Vagina (tissue), 2 donors: Measurements from ENCODE around the gene PEPD. TPM values are rescaled to one million over a fixed set of nuclear protein-coding genes. Genes with fewer than 3 reads are reported as not detected.

Source experiments
- DNase-seq, 2 donors: peaks; one replicate each; pipeline ENCODE4 v3.0.0-alpha.2; 2017; ENCODE audit errors: extremely low spot score in 2 of 2
- H3K27ac ChIP-seq: fragments of 200-600 bp; sonication (generic); one replicate; pipeline ENCODE4 v1.5.1; 2019
- H3K27me3 ChIP-seq: fragments of 200-600 bp; sonication (generic); one replicate; pipeline ENCODE4 v1.5.1; 2019
- H3K36me3 ChIP-seq, 2 donors: fragments of 200-600 bp; sonication (generic); one replicate each; pipeline ENCODE4 v1.5.1; 2017 to 2019
- H3K4me1 ChIP-seq: fragments of 200-600 bp; sonication (generic); one replicate; pipeline ENCODE4 v1.5.1; 2019
- H3K4me3 ChIP-seq, 2 donors: fragments of 200-600 bp; sonication (generic); 1 replicate in 1 of 2; 2 replicates in 1 of 2; pipeline ENCODE4 v1.5.1; 2016 to 2019
- H3K9me3 ChIP-seq: fragments of 200-600 bp; sonication (generic); one replicate; pipeline ENCODE4 v1.5.1; 2019
- CTCF ChIP-seq, 3 experiments: fragments of 450-650 bp in 2 of 3; fragments of 200-600 bp in 1 of 3; sonication (generic) in 1 of 3; IDR thresholded peaks; one replicate each; pipeline ENCODE4 v1.5.1; 2017 to 2019; ENCODE audit warnings: antibody characterized with exemption in 3 of 3, mild to moderate bottlenecking in 2 of 3, moderate library complexity in 2 of 3
- POLR2A ChIP-seq, 2 donors: fragments of 450-650 bp; IDR thresholded peaks; one replicate each; pipeline ENCODE4 v1.6.1; 2017; ENCODE audit warnings: antibody characterized with exemption in 2 of 2, mild to moderate bottlenecking in 2 of 2, moderate library complexity in 2 of 2
- POLR2AphosphoS5 ChIP-seq, 2 donors: sonication (generic); formaldehyde crosslinking; IDR thresholded peaks; one replicate each; pipeline ENCODE4 v1.9.0; 2017; ENCODE audit warnings: antibody characterized with exemption in 2 of 2, mild to moderate bottlenecking in 2 of 2, low read depth in 1 of 2; ENCODE audit not compliant: insufficient read depth in 1 of 2
- intact Hi-C: fragments of 100-400 bp; cut with DNase I; formaldehyde crosslinking; loops from one replicate; pipeline ENCODE4 v1.15.1; 2023
- total RNA-seq: library from RNA; depleted of rRNA; stranded (reverse); fragments of >200 nt; gene quantifications from one replicate; pipeline ENCODE4 v1.2.3, GENCODE V29; 2016

Gene PEPD
- total RNA-seq, 1 donor from 2014 or later: 61.9 TPM

DNA sequence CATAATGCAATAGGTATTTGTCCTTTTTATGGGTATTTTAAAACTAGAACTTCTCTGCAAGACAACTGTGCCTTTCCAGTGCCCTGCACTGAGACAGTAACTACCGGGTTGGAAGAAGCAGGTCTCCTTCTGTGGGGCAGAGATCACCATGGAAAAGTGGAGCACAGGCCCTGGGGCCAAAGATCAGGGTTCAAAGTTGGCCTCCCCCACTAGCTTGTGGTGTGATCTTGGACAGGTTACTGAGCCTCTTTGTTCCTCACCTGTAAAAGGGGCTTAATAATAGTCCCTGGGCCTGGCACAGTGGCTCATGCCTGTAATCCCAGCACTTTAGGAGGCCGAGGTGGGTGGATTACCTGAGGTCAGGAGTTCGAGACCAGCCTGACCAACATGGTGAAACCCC lies 79.8 kb downstream of the PEPD start:
- Histone ChIP-seq H3K4me1 (no peaks in the 10 kb centered on the region), H3K27me3 (no peaks in the 10 kb centered on the region), H3K36me3 (no peaks in the 10 kb centered on the region), H3K4me3 (no peak overlapping the region), H3K27ac (no peak overlapping the region), H3K9me3 (no peaks in the 10 kb centered on the region)
- intact Hi-C loops: no loop called here
- no peak for DNase-seq
- TF ChIP-seq POLR2AphosphoS5 (IDR thresholded peaks at IDR 0.05; ENCODE audit: insufficient read depth in 1 of 2, low read depth in 1 of 2): no peak
- no peak for TF ChIP-seq POLR2A (IDR thresholded peaks at IDR 0.05)
- no peak for TF ChIP-seq CTCF (IDR thresholded peaks at IDR 0.05)

- no peaks in the 10 kb centered on the region for H3K36me3 ChIP-seq
- no peak for DNase-seq
- no peaks in the 10 kb centered on the region for H3K4me1 ChIP-seq
- intact Hi-C loops: no loop called here
- H3K27me3 ChIP-seq: no peaks in the 10 kb centered on the region
- no peak overlapping the region for H3K4me3 ChIP-seq
- H3K27ac ChIP-seq: no peak overlapping the region
- no peaks in the 10 kb centered on the region for H3K9me3 ChIP-seq
- TF ChIP-seq CTCF (IDR thresholded peaks at IDR 0.05) (no peak), POLR2AphosphoS5 (IDR thresholded peaks at IDR 0.05; ENCODE audit: insufficient read depth in 1 of 2, low read depth in 1 of 2) (no peak), POLR2A (IDR thresholded peaks at IDR 0.05) (no peak)
These were observed 80.3 kb downstream of the PEPD start for GRCh38 chr19:33441277-33441699.

GRCh38 chr19:33440682-33441081 lies 80.9 kb downstream of the PEPD start:
- no peak for DNase-seq
- Histone ChIP-seq H3K27ac (no peak overlapping the region), H3K9me3 (no peaks in the 10 kb centered on the region), H3K4me3 (no peak overlapping the region), H3K36me3 (no peaks in the 10 kb centered on the region), H3K4me1 (no peaks in the 10 kb centered on the region), H3K27me3 (no peaks in the 10 kb centered on the region)
- intact Hi-C loops: no loop called here
- no peak for TF ChIP-seq POLR2AphosphoS5 (IDR thresholded peaks at IDR 0.05; ENCODE audit: insufficient read depth in 1 of 2, low read depth in 1 of 2)
- no peak for TF ChIP-seq POLR2A (IDR thresholded peaks at IDR 0.05)
- TF ChIP-seq CTCF (IDR thresholded peaks at IDR 0.05): no peak

GRCh38 chr19:33440241-33440640 lies 81.3 kb downstream of the PEPD start:
- Histone ChIP-seq H3K27me3 (no peaks in the 10 kb centered on the region), H3K27ac (no peak overlapping the region)
- TF ChIP-seq POLR2AphosphoS5 (IDR thresholded peaks at IDR 0.05; ENCODE audit: insufficient read depth in 1 of 2, low read depth in 1 of 2) (no peak), POLR2A (IDR thresholded peaks at IDR 0.05) (no peak), CTCF (IDR thresholded peaks at IDR 0.05) (no peak)

DNA sequence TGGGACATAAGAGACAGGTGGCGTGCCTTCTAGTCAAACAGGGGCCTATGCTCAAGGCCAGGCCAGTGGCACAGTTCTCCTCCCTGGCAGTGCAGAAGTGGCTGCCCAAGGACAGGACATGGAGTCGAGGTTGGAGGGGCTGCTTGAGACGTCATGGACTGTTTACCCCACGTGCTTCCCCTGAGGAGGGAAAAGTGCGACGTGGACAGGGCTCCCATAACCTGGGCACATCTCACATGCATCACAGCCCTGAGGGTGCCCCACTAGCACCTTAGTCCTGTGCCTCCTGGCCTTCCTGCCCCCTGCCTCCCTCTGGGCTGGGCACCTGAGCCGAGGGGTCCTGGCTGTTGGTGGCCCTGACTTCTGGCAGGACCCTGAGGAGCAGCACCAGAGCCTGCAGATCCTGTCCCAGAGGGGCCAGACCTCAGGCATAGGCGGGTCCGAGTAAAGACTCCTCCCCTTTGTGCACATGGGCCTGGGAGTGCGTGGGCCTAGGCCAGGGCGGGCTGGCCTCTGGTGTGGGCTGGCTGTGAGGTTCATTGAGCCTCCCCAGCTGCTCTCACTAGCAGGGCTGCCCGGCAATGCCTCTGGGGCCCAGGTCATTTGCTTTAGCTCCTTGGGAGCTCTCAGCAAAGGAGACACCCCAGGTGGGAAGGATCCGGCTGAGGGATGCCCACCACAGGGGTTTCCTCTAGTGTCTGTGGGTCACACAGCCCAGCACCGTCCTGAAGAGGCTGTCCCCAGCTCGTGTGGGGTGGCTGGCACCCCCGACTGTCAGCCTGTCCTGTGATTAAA lies 82.4 kb downstream of the PEPD start:
- no peaks in the 10 kb centered on the region for H3K4me1 ChIP-seq
- no peak for DNase-seq
- intact Hi-C loops: loop anchor here (10.0 kb wide), 1 partner anchor 326 kb away; no protein-coding TSS in a partner anchor
- no peaks in the 10 kb centered on the region for H3K9me3 ChIP-seq
- H3K27me3 ChIP-seq: no peaks in the 10 kb centered on the region
- no peak overlapping the region for H3K4me3 ChIP-seq
- no peak overlapping the region for H3K27ac ChIP-seq
- TF ChIP-seq POLR2A (IDR thresholded peaks at IDR 0.05) (no peak), CTCF (IDR thresholded peaks at IDR 0.05) (no peak), POLR2AphosphoS5 (IDR thresholded peaks at IDR 0.05; ENCODE audit: insufficient read depth in 1 of 2, low read depth in 1 of 2) (no peak)
- no peaks in the 10 kb centered on the region for H3K36me3 ChIP-seq

More at GRCh38 chr19:33440241-33440640, 81.3 kb downstream of the PEPD start:
- no peak for DNase-seq
- H3K4me3 ChIP-seq: no peak overlapping the region
- H3K9me3 ChIP-seq: no peaks in the 10 kb centered on the region
- no peaks in the 10 kb centered on the region for H3K4me1 ChIP-seq
- intact Hi-C loops: no loop called here
- no peaks in the 10 kb centered on the region for H3K36me3 ChIP-seq
